HPDE6-E6E7 (cell line): ENCODE measurements around the gene SLA2.
"Not testable (repeated sequence)": the region's sequence is repeated elsewhere in the genome, so short reads cannot be mapped to it uniquely, and the experiment has no call there.

Experiments used
- DNase-seq: peaks from one replicate; pipeline ENCODE4 v3.0.0; 2011; ENCODE audit warnings: missing footprints; ENCODE audit errors: extremely low spot score

The SLA2 gene

GRCh38 chr20:36574366-36575135, 71.4 kb downstream of the SLA2 start:
- peak; percentile 66 for DNase-seq

DNA sequence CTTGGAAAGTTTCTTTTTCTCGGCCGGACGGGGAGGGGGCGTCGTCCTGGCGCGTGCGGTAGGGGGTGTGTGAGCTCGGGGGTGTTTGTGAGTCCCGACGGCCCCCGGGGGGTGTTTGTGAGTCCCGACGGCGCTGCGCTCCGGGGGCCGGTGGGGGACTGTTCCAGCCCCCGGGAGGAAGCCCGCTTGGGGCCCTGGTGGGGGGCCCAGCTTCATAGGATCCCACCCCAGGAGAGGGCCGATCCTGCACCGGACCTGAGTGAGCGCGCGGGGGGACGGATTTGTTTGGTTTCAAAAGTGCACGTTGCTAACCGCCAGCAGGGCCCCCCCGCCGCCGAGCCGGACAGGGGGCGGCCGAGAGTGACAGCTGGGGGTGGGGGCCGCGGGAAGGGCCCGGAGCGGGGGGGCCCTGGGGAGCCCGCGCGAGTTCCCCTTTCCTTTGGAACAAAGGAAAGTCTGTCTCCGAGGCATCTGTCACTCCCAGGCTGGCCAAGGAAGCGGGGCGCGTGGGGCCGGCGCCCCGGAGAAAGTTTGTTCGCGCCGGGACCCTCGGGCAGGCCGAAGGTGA, 72.1 kb downstream of the SLA2 start:
- peak; percentile 33 for DNase-seq

DNA sequence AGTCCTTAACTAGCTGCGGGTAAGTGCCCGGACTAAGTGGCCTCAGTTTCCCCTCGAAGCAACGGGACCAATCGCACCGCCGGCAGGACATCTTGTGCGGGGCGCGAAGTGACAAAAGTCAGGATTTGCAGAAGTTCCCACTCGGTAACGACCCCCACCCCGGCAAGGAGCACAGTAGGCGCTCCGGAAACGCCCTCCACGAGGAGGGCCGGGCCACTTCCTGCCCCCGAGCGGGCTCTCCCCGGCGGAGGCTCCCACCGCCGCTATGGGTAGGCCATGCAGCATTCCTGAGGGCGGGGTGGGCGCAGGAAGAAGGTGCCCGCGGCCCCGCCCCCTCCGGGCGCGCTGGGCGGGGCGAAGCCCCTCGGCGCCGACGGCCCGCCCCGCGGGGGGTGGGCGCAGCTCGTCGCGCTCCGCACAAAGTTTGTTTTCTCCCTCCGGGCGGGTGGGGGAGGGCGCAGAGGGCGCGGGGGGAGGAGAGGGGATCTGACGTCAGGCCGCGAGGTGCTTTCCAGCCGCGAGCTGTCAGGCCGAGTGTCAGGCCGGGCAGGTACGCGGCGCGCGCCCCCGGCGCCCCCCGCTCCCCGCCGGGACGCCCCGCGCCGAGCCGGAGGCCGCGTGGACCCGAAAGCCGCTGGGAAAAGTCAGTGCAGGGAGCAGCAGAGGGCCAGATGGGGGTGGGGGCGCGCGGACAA, 72.7 kb downstream of the SLA2 start, which contains the start of gene TGIF2:
TGIF2 (plus strand) TSS at position 495 of the 695 bp plus-strand sequence. CDS start 5,178 bp downstream, outside the sequence.
- DNase-seq: peak; percentile 86

DNA sequence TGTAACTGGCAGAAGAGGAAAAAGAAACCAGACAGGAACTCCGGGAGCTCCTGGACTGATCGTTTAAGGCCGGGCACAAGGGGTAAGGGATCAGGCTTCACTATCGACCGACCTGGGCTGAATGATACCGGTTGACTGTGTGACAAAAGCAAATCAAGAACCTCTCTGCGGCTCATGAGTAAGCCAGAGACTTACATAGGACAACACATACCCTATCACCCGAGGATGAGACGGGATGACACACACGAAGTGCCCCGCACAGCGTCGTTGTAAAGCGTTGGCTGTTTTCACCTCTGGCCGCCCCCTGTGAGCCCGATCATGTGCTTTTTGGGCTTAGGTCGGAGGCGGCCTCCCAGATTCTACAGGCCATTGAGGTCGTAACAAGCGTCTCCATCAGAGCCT, 73.3 kb downstream of the SLA2 start:
- DNase-seq: peak; percentile 50

DNA sequence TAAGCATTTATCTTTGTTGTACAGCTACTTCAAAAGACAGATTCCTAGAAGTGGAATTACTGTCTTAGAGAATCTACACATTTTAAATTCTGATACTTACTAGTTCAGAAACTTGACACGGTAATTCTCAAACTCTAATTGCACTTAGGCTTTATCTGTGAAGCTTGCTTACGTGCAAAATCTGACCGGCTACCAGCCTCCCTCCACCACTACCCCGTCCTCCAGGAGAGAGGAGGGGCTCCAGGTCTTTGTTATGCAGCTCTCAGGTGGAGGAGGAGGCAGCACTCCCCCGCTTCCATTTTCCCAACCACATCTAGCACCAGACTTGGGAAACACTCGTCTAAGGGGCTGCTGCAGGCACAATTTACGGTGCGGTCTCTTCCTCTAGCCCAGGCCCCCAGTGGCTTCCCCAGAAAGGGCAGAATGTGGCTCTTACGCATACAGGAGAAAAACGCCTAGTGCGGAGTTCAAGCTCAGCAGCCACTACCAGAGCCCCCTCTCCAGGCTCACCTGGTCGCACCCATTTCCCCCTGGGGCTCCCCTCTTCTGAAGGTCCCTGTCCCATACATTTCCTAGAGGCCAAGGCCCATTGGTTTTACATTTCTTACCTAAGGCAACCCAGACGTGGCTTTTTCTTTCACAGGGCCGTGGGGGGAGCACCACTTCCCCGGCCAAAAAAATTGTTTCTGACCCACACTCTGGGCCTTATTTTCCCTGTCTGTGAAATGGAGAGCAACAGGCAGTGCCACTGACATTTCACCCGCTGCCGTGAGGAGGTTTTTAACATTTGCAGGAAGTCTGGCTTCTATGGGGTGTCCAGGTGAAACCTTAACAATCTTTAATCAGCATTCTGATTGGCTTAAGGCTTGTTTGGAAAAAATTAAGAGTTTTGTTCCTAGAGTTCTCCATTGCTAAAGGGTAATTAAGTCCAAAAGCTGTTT, 74.2 kb downstream of the SLA2 start:
- DNase-seq: no peak

DNA sequence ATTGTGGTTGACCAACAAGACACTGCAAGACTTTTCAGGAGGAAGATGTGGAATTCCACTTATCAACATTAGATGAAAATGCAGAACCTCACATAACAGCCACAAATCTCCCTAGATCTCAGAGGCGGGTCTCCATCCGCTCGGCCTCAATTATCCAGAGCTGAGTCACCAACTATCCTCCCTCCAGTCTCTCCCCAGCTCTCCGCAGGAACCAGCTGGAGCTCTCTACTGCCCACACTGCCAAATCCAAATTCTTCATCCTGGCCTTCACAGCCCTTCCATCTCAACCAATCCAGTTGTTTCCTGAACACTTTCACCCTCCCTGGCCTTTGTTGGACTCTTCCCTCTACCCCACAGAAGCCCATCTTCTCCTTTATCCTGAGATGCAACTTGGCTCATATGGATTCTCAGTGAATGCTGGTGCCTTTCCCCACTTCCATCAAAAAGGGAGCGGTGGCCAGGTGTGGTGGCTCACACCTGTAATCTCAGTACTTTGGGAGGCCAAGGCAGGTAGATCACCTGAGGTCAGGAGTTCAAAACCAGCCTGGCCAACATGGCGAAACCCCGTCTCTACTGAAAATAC, 76.1 kb downstream of the SLA2 start:
- no peak for DNase-seq

GRCh38 chr20:36565520-36565919, 80.5 kb downstream of the SLA2 start:
- DNase-seq: no peak

- DNase-seq: not testable (repeated sequence)
Measured at GRCh38 chr20:36564726-36565121, 81.3 kb downstream of the SLA2 start.

- not testable (repeated sequence) for DNase-seq
Measured at GRCh38 chr20:36564078-36564725, 81.8 kb downstream of the SLA2 start.

GRCh38 chr20:36563374-36563773, 82.6 kb downstream of the SLA2 start:
- DNase-seq: no peak

GRCh38 chr20:36562724-36563123, 83.3 kb downstream of the SLA2 start:
- no peak for DNase-seq
